Measurements from ENCODE around the gene TRIM33.

Gene TRIM33

GRCh38 chr1:114347431-114348209, 163.4 kb downstream of the TRIM33 start:
- no peak for DNase-seq

GRCh38 chr1:114346480-114347029, 164.4 kb downstream of the TRIM33 start:
- peak; percentile 88 for DNase-seq

DNA sequence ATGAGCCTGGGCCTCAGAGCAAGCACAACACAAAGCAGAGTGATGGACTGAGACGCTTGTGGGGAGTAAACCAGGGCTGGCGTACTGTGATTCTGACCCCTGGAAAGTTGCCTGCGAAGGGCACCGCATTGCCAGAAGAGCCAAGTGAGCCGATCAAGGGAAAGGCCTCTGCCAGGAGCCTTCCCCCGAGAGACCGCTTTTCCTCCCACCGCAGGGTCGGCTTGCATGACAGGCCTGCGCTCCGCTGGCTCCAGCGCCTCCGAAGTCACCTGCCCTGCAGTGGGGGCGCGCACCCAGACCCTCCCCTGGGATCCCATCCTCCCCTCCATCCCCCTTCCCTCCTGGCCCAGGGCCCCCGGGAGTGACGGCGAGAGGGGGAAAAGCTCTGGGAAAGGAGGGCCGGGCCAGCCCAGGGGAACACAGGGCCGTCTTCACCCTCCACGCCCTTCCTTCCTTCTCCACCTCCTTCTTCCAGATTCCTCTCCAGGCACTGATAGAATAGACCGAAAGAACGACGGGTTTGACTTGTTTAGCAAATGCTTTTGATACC, 165.0 kb downstream of the TRIM33 start:
- no peak for DNase-seq

DNA sequence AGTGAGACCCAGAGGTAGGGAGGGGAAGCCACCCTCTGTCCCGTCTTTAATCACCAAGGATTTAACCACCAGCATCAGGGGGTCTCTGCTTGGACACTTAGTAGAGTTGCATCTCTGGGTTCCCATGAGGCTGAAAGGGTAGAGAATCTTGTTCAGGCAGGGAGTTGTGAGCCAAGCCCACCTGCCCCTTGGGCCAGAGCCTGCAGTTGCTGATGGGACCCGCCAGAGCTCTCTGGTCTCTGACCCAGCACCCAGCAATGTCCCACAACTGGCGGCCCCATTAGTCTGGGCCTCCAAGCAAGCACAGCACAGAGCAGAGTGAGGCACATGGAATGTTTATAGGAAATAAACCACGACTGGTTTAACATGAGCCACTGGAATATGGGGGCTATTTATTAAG, 166.3 kb downstream of the TRIM33 start:
- DNase-seq, result no peak

Measured in AML-193 (cell line).